OCI-LY7 (cell line): Measurements from ENCODE around the gene CITED2.
"Not testable (repeated sequence)": the region's sequence is repeated elsewhere in the genome, so short reads cannot be mapped to it uniquely, and the experiment has no call there.

Experiments
- CTCF ChIP-seq: fragments of 200-600 bp; sonication (generic); conservative IDR thresholded peaks from 2 replicates; pipeline ENCODE4 v1.5.1; 2014; ENCODE audit warnings: mild to moderate bottlenecking, antibody characterized with exemption, low read length, moderate library complexity, mixed read lengths
- EZH2phosphoT487 ChIP-seq: fragments of 200-600 bp; sonication (generic); IDR thresholded peaks from 2 replicates; pipeline ENCODE4 v1.6.1; 2018; ENCODE audit warnings: low read depth, borderline replicate concordance, mild to moderate bottlenecking, mixed run types, antibody characterized with exemption, low read length, moderate library complexity, mixed read lengths

- not testable (repeated sequence) for TF ChIP-seq CTCF, EZH2phosphoT487
Measured at GRCh38 chr6:139363797-139364196, 10.7 kb downstream of the CITED2 start.
